ENCODE results near the gene FOXN1. TPM values are rescaled to one million over a fixed set of nuclear protein-coding genes. Genes with fewer than 3 reads are reported as not detected.

Gene FOXN1
- total RNA-seq, 1 experiment from 2014 or later: 0.48 TPM

DNA sequence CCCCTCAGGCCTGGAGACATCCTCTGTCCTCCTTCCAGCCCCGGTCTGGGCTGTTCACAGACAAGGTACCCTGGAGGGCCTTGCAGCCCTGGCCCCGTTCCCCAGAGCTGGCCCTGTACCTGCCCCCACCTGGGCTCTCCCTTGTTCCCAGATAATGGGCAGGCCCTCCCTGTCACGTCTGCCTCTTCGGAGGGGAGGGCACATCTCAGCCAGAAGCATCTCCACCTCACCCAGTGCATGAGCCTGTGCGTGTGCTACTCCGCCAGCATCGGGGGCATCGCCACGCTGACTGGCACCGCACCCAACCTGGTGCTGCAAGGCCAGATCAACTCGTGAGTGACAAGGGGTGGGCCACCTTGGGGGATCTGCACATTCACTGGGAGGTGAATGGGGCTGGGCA lies 14.9 kb upstream of the FOXN1 start:
- Histone ChIP-seq H3K27me3 (replicated peaks; ENCODE audit: control insufficient read depth, insufficient read depth, low read length) (no peaks in the 10 kb centered on the region), H3K4me1 (peaks cover 24% of the 10 kb centered on the region), H3K36me3 (ENCODE audit: control insufficient read depth, insufficient read depth, low read length) (no peaks in the 10 kb centered on the region), H3K4me3 (ENCODE audit: low read depth, low read length) (no peak overlapping the region), H3K9me3 (no peaks in the 10 kb centered on the region)
- TF ChIP-seq CTCF (IDR thresholded peaks at IDR 0.05; ENCODE audit: insufficient read depth in 1 of 2, low read depth in 1 of 2, low read length in 1 of 2, severe bottlenecking in 1 of 2, unreplicated experiment in 1 of 2): no peak
- H3K27ac Mint-ChIP-seq (ENCODE audit: unreplicated experiment): no peak overlapping the region
- POLR2A ChIA-PET: no interaction called here
- no peaks in the 10 kb centered on the region for H3K36me3 Mint-ChIP-seq (ENCODE audit: insufficient read depth, unreplicated experiment)
- no peaks in the 10 kb centered on the region for H3K9me3 Mint-ChIP-seq (ENCODE audit: unreplicated experiment)
- no TSS peak for BruUV-seq (replicated peaks)
- DNase-seq: no peak
- no peak overlapping the region for H3K4me3 Mint-ChIP-seq (ENCODE audit: unreplicated experiment)
- intact Hi-C loops (cut with micrococcal nuclease; ENCODE audit: unreplicated experiment): no loop called here
- H3K27me3 Mint-ChIP-seq (ENCODE audit: insufficient read depth, unreplicated experiment): no peaks in the 10 kb centered on the region
- CTCF ChIA-PET: no interaction called here
- H3K4me1 Mint-ChIP-seq (ENCODE audit: low read depth, unreplicated experiment): no peaks in the 10 kb centered on the region

DNA sequence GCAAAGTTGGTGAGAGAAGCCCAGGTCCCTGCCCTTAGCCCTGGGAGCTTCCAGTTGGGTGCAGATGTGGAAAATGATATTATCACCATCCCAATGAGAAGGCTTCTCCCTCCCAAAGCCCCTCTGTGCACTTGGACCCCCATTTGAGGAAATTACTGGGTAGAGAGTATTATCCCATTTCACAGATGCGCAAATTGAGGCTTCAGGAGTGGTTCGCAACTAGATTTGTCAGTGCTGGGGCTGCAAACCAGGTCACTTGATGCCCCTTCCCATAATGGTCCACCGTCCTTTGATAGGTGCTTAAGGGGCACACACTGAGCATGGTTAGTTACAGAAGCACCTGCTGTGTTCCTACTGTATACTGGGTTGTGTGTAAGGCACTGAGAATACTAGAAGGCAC lies 14.3 kb upstream of the FOXN1 start:
- Mint-ChIP-seq H3K36me3 (ENCODE audit: insufficient read depth, unreplicated experiment) (no peaks in the 10 kb centered on the region), H3K27ac (ENCODE audit: unreplicated experiment) (no peak overlapping the region), H3K4me1 (ENCODE audit: low read depth, unreplicated experiment) (no peaks in the 10 kb centered on the region), H3K9me3 (ENCODE audit: unreplicated experiment) (no peaks in the 10 kb centered on the region), H3K27me3 (ENCODE audit: insufficient read depth, unreplicated experiment) (no peaks in the 10 kb centered on the region), H3K4me3 (ENCODE audit: unreplicated experiment) (no peak overlapping the region)
- Histone ChIP-seq H3K36me3 (ENCODE audit: control insufficient read depth, insufficient read depth, low read length) (no peaks in the 10 kb centered on the region), H3K9me3 (no peaks in the 10 kb centered on the region), H3K27me3 (replicated peaks; ENCODE audit: control insufficient read depth, insufficient read depth, low read length) (no peaks in the 10 kb centered on the region), H3K4me1 (peaks cover 24% of the 10 kb centered on the region), H3K4me3 (ENCODE audit: low read depth, low read length) (no peak overlapping the region)
- no TSS peak for BruUV-seq (replicated peaks)
- intact Hi-C loops (cut with micrococcal nuclease; ENCODE audit: unreplicated experiment): no loop called here
- CTCF ChIA-PET: interaction anchor here (1.7 kb wide), 2 partner anchors 75 to 122 kb away, joined by 5 to 6 read pairs; partner anchors contain the start of gene VTN
- no peak for TF ChIP-seq CTCF (IDR thresholded peaks at IDR 0.05; ENCODE audit: insufficient read depth in 1 of 2, low read depth in 1 of 2, low read length in 1 of 2, severe bottlenecking in 1 of 2, unreplicated experiment in 1 of 2)
- DNase-seq: no peak
- POLR2A ChIA-PET: no interaction called here

DNA sequence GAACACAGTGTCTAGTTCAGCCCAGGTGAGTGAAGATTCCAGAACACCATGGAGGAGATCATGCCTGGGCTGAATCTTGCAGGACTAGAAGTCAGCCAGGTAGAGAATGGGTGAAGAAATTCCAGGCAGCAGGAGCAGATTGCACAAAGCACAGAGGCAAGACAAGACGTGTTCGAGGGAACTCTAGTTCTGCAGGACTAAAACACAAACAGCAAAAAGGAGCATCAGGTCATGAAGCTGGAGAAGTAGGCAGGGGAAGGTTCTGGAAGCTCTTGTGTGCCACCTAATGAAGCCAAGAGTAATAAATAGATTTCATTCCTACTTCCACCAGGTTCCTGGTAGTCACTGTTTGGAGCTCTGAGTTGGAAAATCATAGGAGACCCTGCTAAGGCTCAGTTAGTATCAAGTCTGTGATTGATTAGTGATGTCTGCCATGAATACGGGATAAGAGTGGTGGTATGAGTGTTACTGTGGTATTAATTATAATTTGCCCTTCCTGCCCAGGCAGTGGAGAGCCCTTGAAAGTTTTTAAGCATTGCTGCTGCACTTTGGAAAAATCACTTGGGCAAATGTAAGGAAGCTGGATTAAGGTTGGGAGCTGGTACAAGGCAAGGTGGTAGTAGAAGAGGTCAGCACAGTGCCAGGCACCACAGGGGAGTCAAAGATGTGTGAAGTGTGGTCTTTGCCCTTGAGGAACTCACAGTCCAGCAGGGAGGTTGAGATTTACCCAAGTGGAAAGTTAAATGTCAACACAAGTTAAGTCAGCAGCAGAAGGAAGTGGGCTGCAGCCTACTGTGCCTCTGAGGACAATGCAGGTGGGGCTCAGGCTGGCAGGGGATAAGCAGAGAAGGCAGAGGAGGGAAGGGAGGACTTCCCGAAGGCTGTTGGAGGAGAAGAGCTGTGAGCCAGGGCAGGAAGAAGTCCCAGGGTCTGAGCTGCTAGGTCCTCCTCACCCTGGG lies 13.5 kb upstream of the FOXN1 start:
- H3K4me3 Mint-ChIP-seq (ENCODE audit: unreplicated experiment): no peak overlapping the region
- ChIA-PET POLR2A (no interaction called here), CTCF (interaction anchor here (1.0 to 1.7 kb wide), 4 partner anchors 49 to 123 kb away, joined by 3 to 6 read pairs (median 4); partner anchors contain the start of gene VTN)
- no peak for DNase-seq
- Histone ChIP-seq H3K9me3 (no peaks in the 10 kb centered on the region), H3K4me1 (peaks cover 19% of the 10 kb centered on the region), H3K4me3 (ENCODE audit: low read depth, low read length) (no peak overlapping the region), H3K36me3 (ENCODE audit: control insufficient read depth, insufficient read depth, low read length) (no peaks in the 10 kb centered on the region), H3K27me3 (replicated peaks; ENCODE audit: control insufficient read depth, insufficient read depth, low read length) (no peaks in the 10 kb centered on the region)
- intact Hi-C loops (cut with micrococcal nuclease; ENCODE audit: unreplicated experiment): no loop called here
- H3K27ac Mint-ChIP-seq (ENCODE audit: unreplicated experiment): no peak overlapping the region
- H3K27me3 Mint-ChIP-seq (ENCODE audit: insufficient read depth, unreplicated experiment): no peaks in the 10 kb centered on the region
- no peaks in the 10 kb centered on the region for H3K4me1 Mint-ChIP-seq (ENCODE audit: low read depth, unreplicated experiment)
- H3K36me3 Mint-ChIP-seq (ENCODE audit: insufficient read depth, unreplicated experiment): no peaks in the 10 kb centered on the region
- H3K9me3 Mint-ChIP-seq (ENCODE audit: unreplicated experiment): no peaks in the 10 kb centered on the region
- no TSS peak for BruUV-seq (replicated peaks)
- no peak for TF ChIP-seq CTCF (IDR thresholded peaks at IDR 0.05; ENCODE audit: insufficient read depth in 1 of 2, low read depth in 1 of 2, low read length in 1 of 2, severe bottlenecking in 1 of 2, unreplicated experiment in 1 of 2)
